ENCODE data around the gene IFIT2.

DNA sequence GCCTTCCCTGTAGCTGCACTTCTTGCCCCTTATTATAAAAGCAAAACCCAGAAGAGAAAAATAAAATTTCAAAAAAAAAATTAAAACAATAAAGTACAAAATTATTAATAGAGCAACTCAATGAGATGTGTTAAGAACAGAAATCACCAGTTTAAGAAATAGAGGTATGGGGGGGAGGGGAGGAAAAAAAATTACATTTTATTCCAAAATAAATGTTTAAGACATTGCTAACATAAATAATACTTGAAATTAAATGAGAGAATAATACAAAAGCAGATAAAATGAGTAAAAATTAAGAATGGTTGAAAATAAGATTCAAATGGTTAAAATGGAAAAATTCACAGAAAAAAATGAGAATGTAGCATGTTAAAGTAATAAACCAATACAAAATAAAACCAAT lies 3.1 kb downstream of the IFIT2 start:
- TF ChIP-seq, protein P1, sequence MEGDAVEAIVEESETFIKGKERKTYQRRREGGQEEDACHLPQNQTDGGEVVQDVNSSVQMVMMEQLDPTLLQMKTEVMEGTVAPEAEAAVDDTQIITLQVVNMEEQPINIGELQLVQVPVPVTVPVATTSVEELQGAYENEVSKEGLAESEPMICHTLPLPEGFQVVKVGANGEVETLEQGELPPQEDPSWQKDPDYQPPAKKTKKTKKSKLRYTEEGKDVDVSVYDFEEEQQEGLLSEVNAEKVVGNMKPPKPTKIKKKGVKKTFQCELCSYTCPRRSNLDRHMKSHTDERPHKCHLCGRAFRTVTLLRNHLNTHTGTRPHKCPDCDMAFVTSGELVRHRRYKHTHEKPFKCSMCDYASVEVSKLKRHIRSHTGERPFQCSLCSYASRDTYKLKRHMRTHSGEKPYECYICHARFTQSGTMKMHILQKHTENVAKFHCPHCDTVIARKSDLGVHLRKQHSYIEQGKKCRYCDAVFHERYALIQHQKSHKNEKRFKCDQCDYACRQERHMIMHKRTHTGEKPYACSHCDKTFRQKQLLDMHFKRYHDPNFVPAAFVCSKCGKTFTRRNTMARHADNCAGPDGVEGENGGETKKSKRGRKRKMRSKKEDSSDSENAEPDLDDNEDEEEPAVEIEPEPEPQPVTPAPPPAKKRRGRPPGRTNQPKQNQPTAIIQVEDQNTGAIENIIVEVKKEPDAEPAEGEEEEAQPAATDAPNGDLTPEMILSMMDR (IDR thresholded peaks at IDR 0.05) = no peak
- TF ChIP-seq POLR2AphosphoS5 (IDR thresholded peaks at IDR 0.05; ENCODE audit: low read depth, low read length) = no peak
- TF ChIP-seq TCF7L2 (IDR thresholded peaks at IDR 0.05; ENCODE audit: low read depth, low read length) = no peak
